ENCODE results near the gene WASHC3. TPM values are rescaled to one million over a fixed set of nuclear protein-coding genes. Genes with fewer than 3 reads are reported as not detected.
"Not testable (repeated sequence)": the region's sequence is repeated elsewhere in the genome, so short reads cannot be mapped to it uniquely, and the experiment has no call there.

Gene WASHC3
- total RNA-seq, 1 donor from 2014 or later = 19.7 TPM

DNA sequence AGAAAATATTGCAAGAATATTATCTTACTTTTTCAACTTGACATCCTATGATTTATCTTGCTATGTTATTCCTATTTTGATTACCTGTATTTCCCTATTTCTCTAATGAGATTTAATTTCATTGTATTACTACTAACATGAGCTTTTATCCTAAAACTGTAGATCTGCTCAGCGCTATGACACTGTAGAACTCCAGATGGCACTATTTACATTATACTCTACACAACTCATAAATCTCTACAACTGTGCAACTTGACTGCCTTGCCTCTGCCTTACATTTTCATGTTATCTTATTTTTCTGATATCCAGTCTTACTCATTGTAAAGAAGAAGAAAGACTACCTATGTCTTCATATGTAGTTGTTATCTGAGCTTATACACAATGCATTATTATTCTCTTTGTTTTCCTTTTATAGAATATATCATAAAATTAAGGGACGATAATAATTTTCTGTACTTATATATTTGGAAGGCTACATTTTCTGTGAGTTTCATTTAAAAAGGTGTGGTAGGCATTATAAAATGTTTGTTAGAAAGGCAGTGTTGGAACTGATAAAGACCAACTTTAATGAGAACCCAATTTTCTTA, 34.0 kb upstream of the WASHC3 start:
- H3K4me3 Mint-ChIP-seq (ENCODE audit: unreplicated experiment) = no peak overlapping the region
- H3K4me1 Mint-ChIP-seq (ENCODE audit: unreplicated experiment) = no peaks in the 10 kb centered on the region
- TF ChIP-seq, protein P1, sequence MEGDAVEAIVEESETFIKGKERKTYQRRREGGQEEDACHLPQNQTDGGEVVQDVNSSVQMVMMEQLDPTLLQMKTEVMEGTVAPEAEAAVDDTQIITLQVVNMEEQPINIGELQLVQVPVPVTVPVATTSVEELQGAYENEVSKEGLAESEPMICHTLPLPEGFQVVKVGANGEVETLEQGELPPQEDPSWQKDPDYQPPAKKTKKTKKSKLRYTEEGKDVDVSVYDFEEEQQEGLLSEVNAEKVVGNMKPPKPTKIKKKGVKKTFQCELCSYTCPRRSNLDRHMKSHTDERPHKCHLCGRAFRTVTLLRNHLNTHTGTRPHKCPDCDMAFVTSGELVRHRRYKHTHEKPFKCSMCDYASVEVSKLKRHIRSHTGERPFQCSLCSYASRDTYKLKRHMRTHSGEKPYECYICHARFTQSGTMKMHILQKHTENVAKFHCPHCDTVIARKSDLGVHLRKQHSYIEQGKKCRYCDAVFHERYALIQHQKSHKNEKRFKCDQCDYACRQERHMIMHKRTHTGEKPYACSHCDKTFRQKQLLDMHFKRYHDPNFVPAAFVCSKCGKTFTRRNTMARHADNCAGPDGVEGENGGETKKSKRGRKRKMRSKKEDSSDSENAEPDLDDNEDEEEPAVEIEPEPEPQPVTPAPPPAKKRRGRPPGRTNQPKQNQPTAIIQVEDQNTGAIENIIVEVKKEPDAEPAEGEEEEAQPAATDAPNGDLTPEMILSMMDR (IDR thresholded peaks at IDR 0.05; ENCODE audit: unreplicated experiment) = peak; percentile 31
- DNase-seq (ENCODE audit: low spot score) = no peak
- no peaks in the 10 kb centered on the region for H3K9me3 Mint-ChIP-seq (ENCODE audit: unreplicated experiment)
- H3K27me3 Mint-ChIP-seq (ENCODE audit: unreplicated experiment) = no peaks in the 10 kb centered on the region
- no peak overlapping the region for H3K27ac Mint-ChIP-seq (ENCODE audit: unreplicated experiment)
- H3K36me3 Mint-ChIP-seq (ENCODE audit: low read depth, unreplicated experiment) = no peaks in the 10 kb centered on the region

DNA sequence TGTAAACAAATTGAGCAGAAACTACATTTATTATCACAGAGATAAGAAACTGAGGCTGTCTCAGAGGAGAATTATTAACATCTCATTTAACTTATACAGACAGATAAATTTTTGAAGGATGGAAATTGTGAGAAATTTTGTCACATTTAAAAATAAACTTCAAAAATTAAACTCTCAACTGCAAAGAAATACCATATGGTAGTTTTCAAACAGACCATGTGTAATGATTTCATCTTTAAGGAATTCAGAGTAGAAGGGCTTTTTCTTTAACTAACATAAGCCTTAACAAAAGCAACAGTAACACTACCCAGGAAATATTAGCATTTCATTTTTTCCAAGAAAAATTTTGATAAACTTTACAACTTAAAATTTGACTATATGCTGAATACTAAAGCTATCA, 31.5 kb upstream of the WASHC3 start:
- Mint-ChIP-seq H3K9me3 (ENCODE audit: unreplicated experiment) (peaks cover 3% of the 10 kb centered on the region), H3K27me3 (ENCODE audit: unreplicated experiment) (no peaks in the 10 kb centered on the region), H3K4me3 (ENCODE audit: unreplicated experiment) (no peak overlapping the region), H3K4me1 (ENCODE audit: unreplicated experiment) (no peaks in the 10 kb centered on the region), H3K36me3 (ENCODE audit: low read depth, unreplicated experiment) (peaks cover 8% of the 10 kb centered on the region), H3K27ac (ENCODE audit: unreplicated experiment) (no peak overlapping the region)
- DNase-seq (ENCODE audit: low spot score) = no peak
- TF ChIP-seq, protein P1 (IDR thresholded peaks at IDR 0.05; ENCODE audit: unreplicated experiment) = no peak

DNA sequence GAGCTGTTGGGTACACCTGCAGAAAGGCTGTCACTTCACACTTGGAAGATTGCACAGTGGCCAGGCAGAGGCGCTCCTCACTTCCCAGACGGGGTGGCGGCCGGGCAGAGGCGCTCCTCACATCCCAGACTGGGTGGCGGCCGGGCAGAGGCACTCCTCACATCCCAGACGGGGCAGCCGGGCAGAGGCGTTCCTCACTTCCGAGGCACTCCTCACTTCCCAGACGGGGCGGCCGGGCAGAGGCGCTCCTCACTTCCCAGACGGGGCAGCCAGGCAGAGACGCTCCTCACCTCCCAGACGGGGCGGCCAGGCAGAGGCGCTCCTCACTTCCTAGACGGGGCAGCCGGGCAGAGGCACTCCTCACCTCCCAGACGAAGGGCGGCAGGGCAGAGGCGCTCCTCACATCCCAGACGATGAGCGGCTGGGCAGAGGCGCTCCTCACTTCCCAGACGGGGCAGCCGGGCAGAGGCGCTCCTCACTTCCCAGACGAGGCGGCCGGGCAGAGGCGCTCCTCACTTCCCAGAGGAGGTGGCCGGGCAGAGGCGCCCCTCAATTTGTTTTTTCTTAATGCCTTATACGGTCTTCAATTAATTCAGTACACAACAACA, 27.5 kb upstream of the WASHC3 start:
- not testable (repeated sequence) for H3K27me3 Mint-ChIP-seq (ENCODE audit: unreplicated experiment); DNase-seq (ENCODE audit: low spot score); H3K27ac Mint-ChIP-seq (ENCODE audit: unreplicated experiment); H3K36me3 Mint-ChIP-seq (ENCODE audit: low read depth, unreplicated experiment); H3K9me3 Mint-ChIP-seq (ENCODE audit: unreplicated experiment); H3K4me1 Mint-ChIP-seq (ENCODE audit: unreplicated experiment)
- peak overlapping the region; percentile 73 for H3K4me3 Mint-ChIP-seq (ENCODE audit: unreplicated experiment)

DNA sequence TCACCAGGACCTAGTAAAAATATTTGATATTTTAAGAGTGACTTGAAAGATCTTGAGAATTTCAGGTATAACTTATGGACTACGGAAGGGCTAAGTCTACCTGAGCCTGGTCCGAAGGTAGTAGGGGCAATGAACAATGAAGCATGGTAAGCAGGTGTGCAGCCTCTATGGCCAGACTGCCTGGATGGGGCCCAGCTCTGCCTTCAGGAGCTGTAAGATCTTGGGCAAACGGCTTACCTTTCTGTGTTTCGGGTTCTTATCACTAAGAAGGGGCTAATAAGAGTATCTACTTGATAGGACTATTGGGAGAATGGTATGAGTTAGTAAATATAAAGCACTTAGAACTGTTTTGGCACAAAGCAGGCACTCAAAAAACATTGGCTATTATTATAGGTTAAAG, 19.1 kb upstream of the WASHC3 start:
- Mint-ChIP-seq H3K27ac (ENCODE audit: unreplicated experiment) (no peak overlapping the region), H3K9me3 (ENCODE audit: unreplicated experiment) (no peaks in the 10 kb centered on the region), H3K27me3 (ENCODE audit: unreplicated experiment) (no peaks in the 10 kb centered on the region), H3K36me3 (ENCODE audit: low read depth, unreplicated experiment) (no peaks in the 10 kb centered on the region), H3K4me1 (ENCODE audit: unreplicated experiment) (no peaks in the 10 kb centered on the region), H3K4me3 (ENCODE audit: unreplicated experiment) (no peak overlapping the region)
- TF ChIP-seq, protein P1 (IDR thresholded peaks at IDR 0.05; ENCODE audit: unreplicated experiment) = no peak
- no peak for DNase-seq (ENCODE audit: low spot score)

DNA sequence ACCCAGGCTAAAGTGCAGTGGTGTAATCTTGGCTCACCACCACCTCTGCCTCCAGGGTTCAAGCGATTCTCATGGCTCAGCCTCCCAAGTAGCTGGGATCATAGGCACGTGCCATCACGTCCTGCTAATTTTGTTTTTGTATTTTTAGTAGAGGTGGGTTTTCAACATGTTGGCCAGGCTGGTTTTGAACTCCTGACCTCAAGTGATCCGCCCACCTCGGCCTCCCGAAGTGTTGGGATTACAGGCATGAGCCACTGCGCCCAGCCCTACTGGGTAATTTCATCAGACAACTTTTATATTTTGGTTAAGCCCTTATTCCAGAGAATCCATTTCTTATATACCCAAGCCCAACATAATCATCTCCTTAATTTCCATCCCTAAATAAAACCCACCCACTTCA, 10.3 kb upstream of the WASHC3 start:
- not testable (repeated sequence) for H3K9me3 Mint-ChIP-seq (ENCODE audit: unreplicated experiment); H3K27ac Mint-ChIP-seq (ENCODE audit: unreplicated experiment); H3K4me3 Mint-ChIP-seq (ENCODE audit: unreplicated experiment); H3K36me3 Mint-ChIP-seq (ENCODE audit: low read depth, unreplicated experiment); DNase-seq (ENCODE audit: low spot score); H3K27me3 Mint-ChIP-seq (ENCODE audit: unreplicated experiment)
- H3K4me1 Mint-ChIP-seq (ENCODE audit: unreplicated experiment) = peaks cover 15% of the 10 kb centered on the region

DNA sequence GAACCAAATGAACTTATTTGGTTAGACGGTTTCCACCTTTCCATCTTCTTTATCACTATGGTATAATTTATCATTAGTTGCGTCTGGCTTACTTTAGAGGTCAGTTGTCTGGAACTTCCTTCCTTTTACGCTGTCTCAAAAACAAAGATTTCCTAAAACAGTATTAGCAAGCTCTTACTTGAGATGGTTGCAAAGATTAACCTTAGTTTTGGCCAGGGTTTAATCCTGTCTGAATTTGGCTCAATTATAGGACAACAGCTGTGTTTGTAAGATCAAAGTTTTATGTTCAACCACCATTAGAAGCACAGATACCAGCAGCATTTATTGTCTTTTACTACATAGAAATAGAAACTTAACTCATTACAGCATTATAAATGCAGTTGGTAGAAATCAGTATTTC, 7.9 kb upstream of the WASHC3 start:
- no peak overlapping the region for H3K27ac Mint-ChIP-seq (ENCODE audit: unreplicated experiment)
- H3K4me1 Mint-ChIP-seq (ENCODE audit: unreplicated experiment) = peaks cover 15% of the 10 kb centered on the region
- no peak overlapping the region for H3K4me3 Mint-ChIP-seq (ENCODE audit: unreplicated experiment)
- no peak for DNase-seq (ENCODE audit: low spot score)
- H3K9me3 Mint-ChIP-seq (ENCODE audit: unreplicated experiment) = no peaks in the 10 kb centered on the region
- TF ChIP-seq, protein P1 (IDR thresholded peaks at IDR 0.05; ENCODE audit: unreplicated experiment) = no peak
- H3K27me3 Mint-ChIP-seq (ENCODE audit: unreplicated experiment) = no peaks in the 10 kb centered on the region
- H3K36me3 Mint-ChIP-seq (ENCODE audit: low read depth, unreplicated experiment) = no peaks in the 10 kb centered on the region

All from endothelial cell (in vitro differentiated cells).